ENCODE results near the gene CD300LG. TPM values are rescaled to one million over a fixed set of nuclear protein-coding genes. Genes with fewer than 3 reads are reported as not detected.

Gene CD300LG
- total RNA-seq, 1 experiment from 2014 or later = not detected

GRCh38 chr17:43882761-43883415 lies 35.9 kb downstream of the CD300LG start:
- BruUV-seq (replicated peaks) = no TSS peak
- DNase-seq (ENCODE audit: unreplicated experiment) = no peak
- Mint-ChIP-seq H3K36me3 (ENCODE audit: insufficient read depth, unreplicated experiment) (no peaks in the 10 kb centered on the region), H3K27ac (ENCODE audit: low read depth, unreplicated experiment) (no peak overlapping the region), H3K9me3 (ENCODE audit: unreplicated experiment) (no peaks in the 10 kb centered on the region), H3K4me3 (ENCODE audit: unreplicated experiment) (no peak overlapping the region), H3K4me1 (ENCODE audit: insufficient read depth, unreplicated experiment) (peaks cover 6% of the 10 kb centered on the region), H3K27me3 (ENCODE audit: insufficient read depth, unreplicated experiment) (peaks cover 52% of the 10 kb centered on the region)
- intact Hi-C loops (cut with micrococcal nuclease) = no loop called here
- CTCF ChIA-PET = interaction anchor here (0.6 to 1.5 kb wide), 2 partner anchors 23 to 61 kb away, joined by 3 read pairs; no protein-coding TSS in a partner anchor
- POLR2A ChIA-PET = no interaction called here
- no peak for TF ChIP-seq CTCF (IDR thresholded peaks at IDR 0.05; ENCODE audit: unreplicated experiment)

DNA sequence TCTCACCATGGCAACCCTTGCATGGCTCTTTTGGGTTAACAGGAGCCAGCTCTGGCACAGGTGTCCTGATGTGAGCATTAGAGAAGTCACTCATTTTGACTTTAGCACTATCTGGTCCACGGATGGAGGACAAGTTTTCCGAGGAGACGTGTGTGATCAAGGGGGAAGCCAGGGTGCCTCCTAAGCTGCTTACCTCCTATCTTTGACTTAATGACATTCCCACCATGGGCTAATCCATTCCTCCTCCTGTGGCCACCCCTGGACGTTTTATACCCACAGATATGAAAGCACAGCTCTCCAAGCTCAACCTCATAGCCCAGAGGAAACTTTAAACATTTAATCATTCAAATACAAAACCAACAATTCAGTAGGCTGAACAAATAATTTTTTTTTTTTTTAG lies 41.6 kb downstream of the CD300LG start:
- ChIA-PET CTCF (interaction anchor here (0.6 to 1.8 kb wide), 5 partner anchors 8 to 107 kb away, joined by 3 to 8 read pairs (median 4); no protein-coding TSS in a partner anchor), POLR2A (no interaction called here)
- Mint-ChIP-seq H3K36me3 (ENCODE audit: insufficient read depth, unreplicated experiment) (no peaks in the 10 kb centered on the region), H3K27me3 (ENCODE audit: insufficient read depth, unreplicated experiment) (peaks cover 55% of the 10 kb centered on the region), H3K9me3 (ENCODE audit: unreplicated experiment) (no peaks in the 10 kb centered on the region), H3K27ac (ENCODE audit: low read depth, unreplicated experiment) (no peak overlapping the region), H3K4me3 (ENCODE audit: unreplicated experiment) (no peak overlapping the region), H3K4me1 (ENCODE audit: insufficient read depth, unreplicated experiment) (no peaks in the 10 kb centered on the region)
- no TSS peak for BruUV-seq (replicated peaks)
- TF ChIP-seq CTCF (IDR thresholded peaks at IDR 0.05; ENCODE audit: unreplicated experiment) = no peak
- DNase-seq (ENCODE audit: unreplicated experiment) = no peak
- intact Hi-C loops (cut with micrococcal nuclease) = no loop called here

DNA sequence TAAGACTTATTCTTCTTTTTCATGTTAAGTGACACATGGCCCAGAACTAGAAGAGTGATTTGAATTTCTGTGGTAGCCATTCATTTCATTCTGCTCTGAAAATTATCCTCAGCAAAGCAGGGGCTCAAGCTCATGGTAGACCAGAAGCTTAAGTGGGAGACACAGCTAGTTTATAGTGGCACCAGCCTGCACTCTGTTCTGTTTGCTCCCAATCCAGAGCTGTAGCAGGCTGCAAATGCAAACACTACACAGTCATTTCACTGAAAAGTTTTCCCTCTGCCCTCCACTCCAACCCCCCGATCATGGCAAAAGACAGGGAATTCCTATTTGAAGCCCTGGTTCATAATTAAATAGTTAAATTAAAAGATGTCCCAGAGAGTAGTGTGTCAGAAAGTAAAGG lies 43.3 kb downstream of the CD300LG start:
- POLR2A ChIA-PET = interaction anchor here (0.7 kb wide), 1 partner anchor 330 kb away, joined by 3 read pairs; no protein-coding TSS in a partner anchor
- H3K4me1 Mint-ChIP-seq (ENCODE audit: insufficient read depth, unreplicated experiment) = no peaks in the 10 kb centered on the region
- BruUV-seq (replicated peaks) = no TSS peak
- H3K27me3 Mint-ChIP-seq (ENCODE audit: insufficient read depth, unreplicated experiment) = peaks cover 39% of the 10 kb centered on the region
- TF ChIP-seq CTCF (IDR thresholded peaks at IDR 0.05; ENCODE audit: unreplicated experiment) = no peak
- no peaks in the 10 kb centered on the region for H3K9me3 Mint-ChIP-seq (ENCODE audit: unreplicated experiment)
- no peaks in the 10 kb centered on the region for H3K36me3 Mint-ChIP-seq (ENCODE audit: insufficient read depth, unreplicated experiment)
- no peak overlapping the region for H3K27ac Mint-ChIP-seq (ENCODE audit: low read depth, unreplicated experiment)
- intact Hi-C loops (cut with micrococcal nuclease) = no loop called here
- DNase-seq (ENCODE audit: unreplicated experiment) = no peak
- no peak overlapping the region for H3K4me3 Mint-ChIP-seq (ENCODE audit: unreplicated experiment)
- CTCF ChIA-PET = interaction anchor here (0.7 to 12.5 kb wide), 2 partner anchors 11 to 43 kb away, joined by 3 to 87 read pairs; partner anchors contain the start of gene CD300LG

DNA sequence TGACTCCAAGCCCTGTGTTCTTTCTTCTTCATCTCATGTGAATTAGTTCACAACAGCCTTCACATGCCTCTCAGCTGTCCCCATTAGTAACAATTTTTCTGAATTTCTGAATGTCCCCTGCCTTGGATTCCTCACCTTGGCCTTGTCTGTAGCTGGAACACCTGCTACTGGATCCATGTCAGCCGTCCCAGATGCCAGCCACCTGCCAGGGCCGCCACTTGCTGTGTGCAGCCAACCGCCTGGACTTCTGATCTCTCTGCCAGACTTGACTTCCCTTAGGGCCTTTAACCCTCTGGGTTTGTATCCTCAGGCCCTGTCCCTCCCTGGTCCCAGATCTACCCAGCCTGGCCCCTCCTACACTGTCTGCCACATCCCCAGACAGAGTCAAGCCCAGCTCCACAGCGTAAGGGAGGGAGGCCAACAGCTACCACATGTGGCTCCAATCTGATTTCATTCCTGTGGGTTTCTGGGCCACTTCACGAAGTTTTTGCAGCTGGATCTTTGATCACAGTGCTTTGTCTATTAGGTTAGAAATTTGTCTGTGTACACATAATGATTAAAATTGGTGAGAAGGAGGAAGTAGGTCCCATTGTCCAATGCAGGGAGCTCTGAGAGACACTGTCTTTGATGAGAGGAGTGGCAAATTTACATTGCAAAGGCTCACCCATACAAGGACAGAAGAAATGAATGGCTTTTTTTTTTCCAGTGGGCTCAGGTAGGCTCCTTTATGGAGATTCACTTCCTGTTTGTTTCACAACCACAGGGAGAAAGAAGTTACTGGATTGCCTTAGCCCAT lies 45.1 kb downstream of the CD300LG start:
- POLR2A ChIA-PET = interaction anchor here (0.6 kb wide), 1 partner anchor 208 kb away, joined by 3 read pairs; no protein-coding TSS in a partner anchor
- intact Hi-C loops (cut with micrococcal nuclease) = no loop called here
- BruUV-seq (replicated peaks) = no TSS peak
- no peak for DNase-seq (ENCODE audit: unreplicated experiment)
- no peaks in the 10 kb centered on the region for H3K9me3 Mint-ChIP-seq (ENCODE audit: unreplicated experiment)
- CTCF ChIA-PET = interaction anchor here (0.6 to 12.5 kb wide), 3 partner anchors 13 to 28 kb away, joined by 3 to 87 read pairs (median 4); no protein-coding TSS in a partner anchor
- no peaks in the 10 kb centered on the region for H3K36me3 Mint-ChIP-seq (ENCODE audit: insufficient read depth, unreplicated experiment)
- TF ChIP-seq CTCF (IDR thresholded peaks at IDR 0.05; ENCODE audit: unreplicated experiment) = no peak
- H3K27me3 Mint-ChIP-seq (ENCODE audit: insufficient read depth, unreplicated experiment) = peaks cover 39% of the 10 kb centered on the region
- no peak overlapping the region for H3K27ac Mint-ChIP-seq (ENCODE audit: low read depth, unreplicated experiment)
- no peak overlapping the region for H3K4me3 Mint-ChIP-seq (ENCODE audit: unreplicated experiment)
- no peaks in the 10 kb centered on the region for H3K4me1 Mint-ChIP-seq (ENCODE audit: insufficient read depth, unreplicated experiment)
